ENCODE data around the gene CAPN2. TPM values are rescaled to one million over a fixed set of nuclear protein-coding genes. Genes with fewer than 3 reads are reported as not detected.
A peak's percentile ranks its signal among the peaks of the same experiment; 100 is the strongest.
"Not testable (repeated sequence)": the region's sequence is repeated elsewhere in the genome, so short reads cannot be mapped to it uniquely, and the experiment has no call there.

The CAPN2 gene
- total RNA-seq, 1 donor from 2014 or later = 85.4 TPM

GRCh38 chr1:223730479-223731132, 18.3 kb downstream of the CAPN2 start:
- intact Hi-C loops (cut with DNase I) = loop anchor here (2.0 kb wide), 1 partner anchor 14 kb away; no protein-coding TSS in a partner anchor
- ATAC-seq (no peak), DNase-seq (ENCODE audit: missing footprints) (no peak)

GRCh38 chr1:223731133-223731770, 18.9 kb downstream of the CAPN2 start:
- DNase-seq (ENCODE audit: missing footprints) (peak; percentile 89), ATAC-seq (peak; percentile 53)
- intact Hi-C loops (cut with DNase I) = loop anchor here (2.0 kb wide), 1 partner anchor 14 kb away; no protein-coding TSS in a partner anchor

- DNase-seq (ENCODE audit: missing footprints) = no peak
- no peak for ATAC-seq
- intact Hi-C loops (cut with DNase I) = no loop called here
Measured at GRCh38 chr1:223732993-223733798, 20.9 kb downstream of the CAPN2 start.

GRCh38 chr1:223733898-223734852, 21.8 kb downstream of the CAPN2 start:
- no peak for DNase-seq (ENCODE audit: missing footprints)
- ATAC-seq = no peak
- intact Hi-C loops (cut with DNase I) = no loop called here

- intact Hi-C loops (cut with DNase I); ATAC-seq; DNase-seq (ENCODE audit: missing footprints): not testable (repeated sequence)
Measured at GRCh38 chr1:223736638-223737037, 24.3 kb downstream of the CAPN2 start.

- DNase-seq (ENCODE audit: missing footprints) (no peak), ATAC-seq (no peak)
- intact Hi-C loops (cut with DNase I) = no loop called here
Measured at GRCh38 chr1:223737342-223737741, 25.0 kb downstream of the CAPN2 start.

GRCh38 chr1:223738465-223739365, 26.4 kb downstream of the CAPN2 start:
- intact Hi-C loops (cut with DNase I) = no loop called here
- no peak for DNase-seq (ENCODE audit: missing footprints)
- ATAC-seq = peak; percentile 29

GRCh38 chr1:223739366-223740037, 27.2 kb downstream of the CAPN2 start:
- ATAC-seq (no peak), DNase-seq (ENCODE audit: missing footprints) (no peak)
- intact Hi-C loops (cut with DNase I) = no loop called here

- ATAC-seq; DNase-seq (ENCODE audit: missing footprints); intact Hi-C loops (cut with DNase I): not testable (repeated sequence)
Measured at GRCh38 chr1:223740038-223740736, 27.8 kb downstream of the CAPN2 start.

GRCh38 chr1:223741861-223742260, 29.5 kb downstream of the CAPN2 start:
- ATAC-seq (no peak), DNase-seq (ENCODE audit: missing footprints) (no peak)
- intact Hi-C loops (cut with DNase I) = no loop called here

GRCh38 chr1:223742856-223743517, 30.6 kb downstream of the CAPN2 start:
- no peak for ATAC-seq
- intact Hi-C loops (cut with DNase I) = no loop called here

GRCh38 chr1:223745731-223746130, 33.4 kb downstream of the CAPN2 start:
- ATAC-seq (no peak), DNase-seq (ENCODE audit: missing footprints) (no peak)
- intact Hi-C loops (cut with DNase I) = loop anchor here (2.0 kb wide), 1 partner anchor 15 kb away; no protein-coding TSS in a partner anchor

More at GRCh38 chr1:223742856-223743517, 30.6 kb downstream of the CAPN2 start:
- DNase-seq (ENCODE audit: missing footprints) = no peak

- intact Hi-C loops (cut with DNase I) = loop anchor here (1.0 kb wide), 1 partner anchor 50 kb away; no protein-coding TSS in a partner anchor
- ATAC-seq (peak; percentile 37), DNase-seq (ENCODE audit: missing footprints) (no peak)
Measured at GRCh38 chr1:223747838-223748335, 35.5 kb downstream of the CAPN2 start.

GRCh38 chr1:223748405-223748772, 36.0 kb downstream of the CAPN2 start:
- intact Hi-C loops (cut with DNase I) = loop anchor here (1.0 kb wide), 1 partner anchor 50 kb away; no protein-coding TSS in a partner anchor
- ATAC-seq = peak; percentile 46
- DNase-seq (ENCODE audit: missing footprints) = no peak

Measured in Right ventricle myocardium inferior (tissue), 1 donor.